Mononuclear cell (primary cell): ENCODE results near the gene GYPC. TPM values are rescaled to one million over a fixed set of nuclear protein-coding genes. Genes with fewer than 3 reads are reported as not detected.
"Not testable (repeated sequence)": the region's sequence is repeated elsewhere in the genome, so short reads cannot be mapped to it uniquely, and the experiment has no call there.

ENCODE experiments used
- H3K27me3 ChIP-seq: 2 replicates; pipeline ENCODE4 v1.6.0; 2011; ENCODE audit warnings: low read length, control low read depth; ENCODE audit not compliant: insufficient read depth
- H3K4me1 ChIP-seq: 2 replicates; pipeline ENCODE4 v1.5.1; 2011; ENCODE audit warnings: mild to moderate bottlenecking, low read length, control low read depth; ENCODE audit not compliant: insufficient read depth
- H3K4me3 ChIP-seq: 2 replicates; pipeline ENCODE4 v1.5.1; 2011; ENCODE audit warnings: mild to moderate bottlenecking, low read length, moderate library complexity
- H3K9me3 ChIP-seq: 2 replicates; pipeline ENCODE4 v1.5.1; 2011; ENCODE audit warnings: low read depth, mild to moderate bottlenecking, control low read depth, low read length
- total RNA-seq: library from RNA; depleted of rRNA; stranded (reverse); fragments of >200 nt; gene quantifications from one replicate; pipeline ENCODE4 v1.2.3, GENCODE V29; 2012

GYPC gene
- 132 TPM for total RNA-seq

- Histone ChIP-seq H3K27me3 (no peaks in the 10 kb centered on the region), H3K4me1 (peaks cover 53% of the 10 kb centered on the region), H3K9me3 (no peaks in the 10 kb centered on the region), H3K4me3 (peak within 1 kb of the TSS; percentile 74)
These were observed at the start of gene GYPC for GRCh38 chr2:126655500-126656430. GYPC (plus strand) TSS chr2:126656158; CDS start chr2:126656264, 106 bp downstream.

GRCh38 chr2:126614524-126615227 is 41.3 kb upstream of the GYPC start:
- H3K4me3 ChIP-seq, result no peak overlapping the region
- no peaks in the 10 kb centered on the region for H3K9me3 ChIP-seq
- H3K27me3 ChIP-seq, result no peaks in the 10 kb centered on the region
- H3K4me1 ChIP-seq, result no peaks in the 10 kb centered on the region

- Histone ChIP-seq H3K27me3 (no peaks in the 10 kb centered on the region), H3K9me3 (no peaks in the 10 kb centered on the region), H3K4me1 (no peaks in the 10 kb centered on the region), H3K4me3 (no peak overlapping the region)
These were observed 39.3 kb upstream of the GYPC start for GRCh38 chr2:126616606-126617069.

GRCh38 chr2:126620302-126620701 is 35.7 kb upstream of the GYPC start:
- Histone ChIP-seq H3K9me3 (no peaks in the 10 kb centered on the region), H3K27me3 (no peaks in the 10 kb centered on the region), H3K4me3 (no peak overlapping the region), H3K4me1 (no peaks in the 10 kb centered on the region)

- no peaks in the 10 kb centered on the region for H3K9me3 ChIP-seq
- H3K4me1 ChIP-seq, result no peaks in the 10 kb centered on the region
- H3K4me3 ChIP-seq, result no peak overlapping the region
- H3K27me3 ChIP-seq, result peaks cover 7% of the 10 kb centered on the region
These were observed 33.0 kb upstream of the GYPC start for GRCh38 chr2:126623000-126623399.

- H3K27me3 ChIP-seq, result peaks cover 7% of the 10 kb centered on the region
- H3K9me3 ChIP-seq, result no peaks in the 10 kb centered on the region
- H3K4me1 ChIP-seq, result no peaks in the 10 kb centered on the region
- no peak overlapping the region for H3K4me3 ChIP-seq
These were observed 28.3 kb upstream of the GYPC start for GRCh38 chr2:126627643-126628042.

- Histone ChIP-seq H3K4me3 (no peak overlapping the region), H3K27me3 (no peaks in the 10 kb centered on the region), H3K4me1 (no peaks in the 10 kb centered on the region), H3K9me3 (no peaks in the 10 kb centered on the region)
These were observed 21.6 kb upstream of the GYPC start for GRCh38 chr2:126634273-126634861.

- Histone ChIP-seq H3K4me3 (no peak overlapping the region), H3K27me3 (no peaks in the 10 kb centered on the region), H3K4me1 (no peaks in the 10 kb centered on the region), H3K9me3 (no peaks in the 10 kb centered on the region)
These were observed 20.7 kb upstream of the GYPC start for GRCh38 chr2:126635281-126635680.

GRCh38 chr2:126635736-126636135 is 20.2 kb upstream of the GYPC start:
- no peaks in the 10 kb centered on the region for H3K27me3 ChIP-seq
- no peak overlapping the region for H3K4me3 ChIP-seq
- no peaks in the 10 kb centered on the region for H3K9me3 ChIP-seq
- H3K4me1 ChIP-seq, result no peaks in the 10 kb centered on the region

- Histone ChIP-seq H3K9me3 (no peaks in the 10 kb centered on the region), H3K27me3 (no peaks in the 10 kb centered on the region), H3K4me1 (no peaks in the 10 kb centered on the region), H3K4me3 (no peak overlapping the region)
These were observed 18.6 kb upstream of the GYPC start for GRCh38 chr2:126637386-126637785.

- Histone ChIP-seq H3K27me3 (no peaks in the 10 kb centered on the region), H3K9me3 (no peaks in the 10 kb centered on the region), H3K4me1 (no peaks in the 10 kb centered on the region), H3K4me3 (no peak overlapping the region)
These were observed 17.2 kb upstream of the GYPC start for GRCh38 chr2:126638746-126639145.

GRCh38 chr2:126639276-126639675 is 16.7 kb upstream of the GYPC start:
- no peaks in the 10 kb centered on the region for H3K27me3 ChIP-seq
- no peaks in the 10 kb centered on the region for H3K9me3 ChIP-seq
- no peak overlapping the region for H3K4me3 ChIP-seq
- H3K4me1 ChIP-seq, result peaks cover 4% of the 10 kb centered on the region

GRCh38 chr2:126641294-126641693 is 14.7 kb upstream of the GYPC start:
- H3K27me3 ChIP-seq, H3K9me3 ChIP-seq, H3K4me3 ChIP-seq: not testable (repeated sequence)
- H3K4me1 ChIP-seq, result peaks cover 17% of the 10 kb centered on the region

- H3K9me3 ChIP-seq, result no peaks in the 10 kb centered on the region
- no peak overlapping the region for H3K4me3 ChIP-seq
- peaks cover 17% of the 10 kb centered on the region for H3K4me1 ChIP-seq
- no peaks in the 10 kb centered on the region for H3K27me3 ChIP-seq
These were observed 13.9 kb upstream of the GYPC start for GRCh38 chr2:126642031-126642430.

- Histone ChIP-seq H3K4me1 (peaks cover 17% of the 10 kb centered on the region), H3K27me3 (no peaks in the 10 kb centered on the region), H3K9me3 (no peaks in the 10 kb centered on the region), H3K4me3 (no peak overlapping the region)
These were observed 12.5 kb upstream of the GYPC start for GRCh38 chr2:126643431-126643830.
